AG20443 (cell line): ENCODE measurements around the gene PTPRD.

Experiments
- DNase-seq: peaks from one replicate; pipeline ENCODE4 v3.0.0; 2012; ENCODE audit warnings: low spot score, mixed read lengths

PTPRD gene

GRCh38 chr9:8430945-8431344 lies 2181.9 kb downstream of the PTPRD start:
- DNase-seq = no peak

DNA sequence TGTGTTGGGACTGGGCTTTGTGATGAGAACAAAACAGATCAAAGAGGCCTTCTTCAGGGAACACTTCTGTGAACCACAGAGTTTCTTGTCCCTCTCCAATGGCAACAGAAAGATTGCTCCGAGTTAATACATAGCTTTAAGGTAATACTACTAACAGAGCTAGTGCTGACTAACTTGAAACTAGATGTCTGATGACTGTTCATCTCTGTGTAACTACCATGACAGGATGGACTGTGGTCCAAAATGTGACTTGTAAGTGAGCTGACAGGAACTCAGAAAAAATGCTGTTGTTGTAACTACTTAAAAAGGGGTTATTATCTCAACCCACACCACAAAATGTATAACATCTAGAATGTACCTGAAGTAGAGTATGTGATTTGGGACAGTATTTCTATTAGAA lies 2183.0 kb downstream of the PTPRD start:
- no peak for DNase-seq

- no peak for DNase-seq
Measured at GRCh38 chr9:8429157-8429556, 2183.6 kb downstream of the PTPRD start.

- DNase-seq = no peak
Measured at GRCh38 chr9:8428389-8428788, 2184.4 kb downstream of the PTPRD start.

GRCh38 chr9:8424786-8425410 lies 2187.9 kb downstream of the PTPRD start:
- DNase-seq = no peak

DNA sequence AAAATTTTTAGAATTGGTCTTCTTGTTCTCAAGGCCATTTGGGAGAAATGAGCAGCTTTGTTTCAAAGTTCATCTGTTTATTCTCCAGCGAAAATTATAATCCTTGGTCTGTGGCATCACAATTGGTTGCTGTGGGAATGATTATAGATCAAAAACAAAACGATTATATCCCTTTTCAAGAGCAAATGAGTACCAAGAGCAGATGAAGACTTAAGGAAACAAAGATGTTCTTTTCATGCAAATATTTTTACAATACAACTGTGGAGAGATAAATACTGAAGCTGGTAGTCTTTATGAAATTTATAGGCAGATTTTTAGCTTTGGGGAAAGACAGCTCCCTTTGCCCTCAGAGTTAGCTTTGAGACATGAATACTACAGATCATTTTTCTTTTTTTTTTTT lies 2192.4 kb downstream of the PTPRD start:
- no peak for DNase-seq

DNA sequence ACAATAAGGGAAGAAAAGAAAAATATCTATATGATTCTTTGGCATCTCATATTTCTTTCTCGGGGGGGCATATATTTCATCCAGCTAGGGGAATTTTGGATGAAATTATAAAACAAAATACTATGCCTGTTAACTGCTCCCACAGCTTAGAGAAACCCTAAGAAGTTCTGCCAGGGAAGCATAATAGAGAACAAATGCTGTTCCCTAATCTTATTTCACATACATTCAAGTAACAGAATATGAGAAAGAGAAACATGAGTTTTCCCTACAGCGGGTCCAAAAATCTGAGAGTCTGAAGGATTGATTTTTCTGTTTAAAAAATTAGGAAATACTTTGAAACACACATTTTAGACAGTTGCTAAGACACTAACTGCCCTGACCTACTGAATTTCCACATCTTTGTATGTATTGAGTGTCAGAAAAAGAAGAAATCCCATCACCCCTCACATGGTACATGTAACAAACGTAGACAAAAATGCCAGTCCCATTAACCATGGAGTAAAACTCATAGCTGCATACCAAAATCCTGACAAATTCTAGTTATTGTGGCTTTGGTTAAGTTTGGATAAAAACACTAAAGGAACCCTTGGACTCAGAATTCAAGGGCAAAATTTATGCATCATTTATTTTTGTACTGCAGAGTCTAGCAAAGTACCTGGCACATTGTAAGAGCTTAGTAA lies 2193.1 kb downstream of the PTPRD start:
- no peak for DNase-seq

- DNase-seq = no peak
Measured at GRCh38 chr9:8417341-8417740, 2195.5 kb downstream of the PTPRD start.

DNA sequence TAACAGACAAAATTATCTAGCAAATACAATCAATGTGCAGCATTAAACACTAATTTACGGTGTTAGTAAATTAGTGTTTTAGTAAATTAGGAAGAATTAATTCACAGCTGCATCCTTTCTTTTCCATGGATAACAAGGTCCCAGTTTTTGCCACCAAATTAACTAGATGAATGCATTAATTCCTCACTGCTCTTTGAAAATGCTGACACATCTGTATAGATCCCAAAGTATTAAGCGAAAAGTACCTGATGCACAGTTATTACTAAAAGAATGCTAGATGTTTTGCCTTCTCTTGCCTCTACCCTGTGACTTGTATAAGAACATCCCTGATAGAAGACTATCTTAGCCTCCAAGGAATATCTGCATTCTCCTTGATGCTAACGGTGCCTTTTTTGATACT lies 2200.5 kb downstream of the PTPRD start:
- no peak for DNase-seq

GRCh38 chr9:8408575-8409190 lies 2204.1 kb downstream of the PTPRD start:
- no peak for DNase-seq

DNA sequence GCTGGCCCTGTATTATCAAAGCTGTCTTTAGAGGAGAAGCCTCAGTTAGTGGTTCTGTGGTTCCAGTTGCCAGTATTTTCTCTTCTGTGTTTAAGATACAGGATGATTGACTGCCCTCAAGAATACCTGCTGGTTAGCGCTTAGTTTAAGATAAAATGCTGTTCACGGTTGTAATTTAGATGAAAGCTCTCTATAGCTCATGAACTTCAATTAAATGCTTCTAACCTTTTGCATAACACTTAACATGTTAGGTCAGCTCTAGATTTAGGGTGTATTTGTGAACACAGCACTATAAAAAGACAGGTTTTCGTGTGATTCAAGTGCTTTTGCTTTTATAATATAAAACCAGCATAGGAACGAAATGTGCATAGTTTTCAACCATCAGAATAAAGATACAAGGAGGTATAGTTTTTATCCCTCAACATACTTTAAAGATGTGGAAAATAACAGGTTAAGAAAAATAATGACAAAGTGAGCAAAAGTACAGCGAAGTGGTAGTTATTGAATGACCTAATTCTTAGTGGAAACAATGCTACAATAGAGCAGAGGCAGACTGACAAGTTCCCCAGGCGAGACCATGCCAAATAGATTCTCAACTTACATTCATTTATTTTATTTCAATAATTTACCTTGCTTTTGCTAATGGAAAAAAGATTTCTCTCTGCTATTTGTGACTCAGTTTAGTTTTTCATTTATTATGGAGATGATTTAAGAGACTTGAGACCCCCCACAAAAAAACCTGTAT lies 2210.7 kb downstream of the PTPRD start:
- no peak for DNase-seq

DNA sequence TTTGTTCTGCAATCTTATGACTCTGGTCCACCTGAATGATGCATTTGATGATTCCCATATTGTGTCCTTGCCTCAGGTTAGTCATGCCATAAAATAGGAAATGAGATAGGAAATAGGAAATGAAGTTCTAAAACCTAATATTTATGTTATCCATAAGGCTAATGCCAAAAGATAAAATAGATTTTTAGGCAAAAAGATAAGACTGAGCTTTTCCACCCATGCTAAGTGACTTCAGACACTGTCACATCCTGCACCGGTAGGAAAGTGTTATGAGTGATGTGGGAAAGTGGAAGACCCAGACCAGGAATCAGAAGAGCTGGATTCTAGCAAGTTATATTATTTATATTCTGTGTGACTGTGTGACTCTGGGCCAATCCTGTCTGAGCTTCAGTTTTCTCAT lies 2212.4 kb downstream of the PTPRD start:
- no peak for DNase-seq

- no peak for DNase-seq
Measured at GRCh38 chr9:8395022-8395421, 2217.8 kb downstream of the PTPRD start.

GRCh38 chr9:8394341-8394740 lies 2218.5 kb downstream of the PTPRD start:
- no peak for DNase-seq

DNA sequence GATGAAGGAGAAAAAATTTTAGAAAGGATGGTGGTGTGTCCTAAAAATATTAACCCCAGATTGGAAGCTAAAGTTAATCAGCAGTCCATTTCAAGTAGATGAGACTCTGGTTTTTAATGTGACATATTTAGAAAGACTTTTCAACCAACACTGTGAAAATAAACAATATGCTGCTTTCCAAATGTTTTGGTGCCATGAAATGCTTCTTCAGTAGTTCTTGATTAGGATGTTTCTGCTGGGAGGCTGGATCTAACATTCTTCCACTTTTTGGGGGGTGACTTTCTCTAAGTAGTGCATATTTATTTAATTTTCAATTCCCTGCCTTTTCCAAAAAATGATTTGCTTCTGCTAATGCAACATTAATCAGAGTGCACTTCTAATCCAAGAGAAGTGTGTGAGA lies 2219.9 kb downstream of the PTPRD start:
- DNase-seq = no peak

GRCh38 chr9:8391566-8391965 lies 2221.2 kb downstream of the PTPRD start:
- no peak for DNase-seq

DNA sequence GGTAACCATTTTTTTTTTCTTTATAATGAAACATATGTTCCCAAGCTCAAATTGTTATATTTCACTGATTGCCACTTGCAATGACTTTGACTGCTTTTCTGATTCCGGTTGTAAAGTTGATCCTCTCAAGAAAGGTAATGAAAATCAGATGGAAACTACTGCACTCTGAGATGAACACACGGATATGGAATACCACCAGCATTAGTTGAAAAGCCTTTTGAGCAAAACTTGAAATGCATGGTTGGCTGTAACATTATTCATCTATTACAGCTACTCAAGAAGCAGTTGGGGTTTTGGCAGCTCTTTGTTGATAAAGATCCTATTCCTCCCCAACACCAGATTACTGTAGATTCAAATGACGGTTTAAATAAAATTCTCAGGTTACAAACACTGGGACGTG lies 2221.7 kb downstream of the PTPRD start:
- no peak for DNase-seq

GRCh38 chr9:8390571-8390970 lies 2222.2 kb downstream of the PTPRD start:
- DNase-seq = no peak

DNA sequence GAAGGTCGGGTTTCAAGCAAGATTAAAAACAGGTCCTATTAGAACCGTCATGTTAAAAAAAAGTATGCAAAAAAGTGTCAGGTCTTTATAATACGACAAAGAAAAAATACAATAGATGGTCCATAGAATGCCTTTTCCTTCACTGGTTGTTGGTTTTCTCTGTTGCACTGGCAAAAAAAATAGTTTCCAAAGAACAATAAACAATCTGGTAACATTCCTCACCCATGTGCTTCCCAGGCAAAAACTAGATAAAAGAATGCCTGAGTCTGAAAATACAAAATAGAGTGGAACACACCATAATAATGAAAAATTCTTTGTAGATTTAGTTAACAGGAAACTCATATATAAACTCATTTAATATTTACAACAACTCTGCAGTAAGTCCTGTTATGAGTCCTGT lies 2223.3 kb downstream of the PTPRD start:
- no peak for DNase-seq

- no peak for DNase-seq
Measured at GRCh38 chr9:8388132-8388531, 2224.7 kb downstream of the PTPRD start.

GRCh38 chr9:8384091-8384490 lies 2228.7 kb downstream of the PTPRD start:
- DNase-seq = no peak

GRCh38 chr9:8382777-8383527 lies 2229.8 kb downstream of the PTPRD start:
- DNase-seq = no peak
